Natural killer cell treated with Interleukin-12 subunit alpha and Interleukin-12 subunit beta and Interleukin-15 and Interleukin-18, amount 100 ng/mL, for 72 hours (primary cell): ENCODE data around the gene PPP1R3E. TPM values are rescaled to one million over a fixed set of nuclear protein-coding genes. Genes with fewer than 3 reads are reported as not detected.
A peak's percentile ranks its signal among the peaks of the same experiment; 100 is the strongest.

Source experiments
- ATAC-seq, 2 donors: fragments of 150-1000 bp; cut with Tn5 transposase in 1 of 2; sonication (Bioruptor Pico), chemical (Tn5 transposase) in 1 of 2; 2 replicates each; pipeline ENCODE4 v1.10.0; 2021
- DNase-seq: peaks from one replicate; pipeline ENCODE4 v3.0.0; 2022; ENCODE audit warnings: low spot score
- H3K27ac Mint-ChIP-seq, 2 donors: 1 replicate in 1 of 2; 2 replicates in 1 of 2; pipeline ENCODE4 v1.8.0; 2022; ENCODE audit warnings: mixed read lengths in 2 of 2, mild to moderate bottlenecking in 1 of 2, moderate library complexity in 1 of 2
- H3K27me3 Mint-ChIP-seq, 2 donors: 1 replicate in 1 of 2; 2 replicates in 1 of 2; pipeline ENCODE4 v1.8.0; 2022; ENCODE audit warnings: mixed read lengths in 2 of 2
- H3K36me3 Mint-ChIP-seq: one replicate; pipeline ENCODE4 v1.8.0; 2022; ENCODE audit warnings: mixed read lengths
- H3K4me1 Mint-ChIP-seq, 2 donors: 1 replicate in 1 of 2; 2 replicates in 1 of 2; pipeline ENCODE4 v1.8.0; 2022; ENCODE audit warnings: low read depth in 2 of 2, mixed read lengths in 2 of 2, mild to moderate bottlenecking in 1 of 2
- H3K4me3 Mint-ChIP-seq: one replicate; pipeline ENCODE4 v1.8.0; 2022; ENCODE audit warnings: mixed read lengths
- H3K9me3 Mint-ChIP-seq: 2 replicates; pipeline ENCODE4 v1.8.0; 2022; ENCODE audit warnings: mixed read lengths
- total RNA-seq, 2 donors: library from RNA; stranded (reverse); gene quantifications; one replicate each; pipeline ENCODE4 v1.2.3, GENCODE V29; 2022

PPP1R3E gene
- total RNA-seq, 2 donors from 2014 or later: 12.4 to 18.7 TPM

GRCh38 chr14:23316300-23316699 is 13.6 kb upstream of the PPP1R3E start:
- H3K27ac Mint-ChIP-seq: no peak overlapping the region
- DNase-seq: no peak
- H3K4me3 Mint-ChIP-seq: no peak overlapping the region
- no peaks in the 10 kb centered on the region for H3K9me3 Mint-ChIP-seq
- peaks cover 12 to 14% of the 10 kb centered on the region in 2 donors for H3K4me1 Mint-ChIP-seq
- no peaks in the 10 kb centered on the region for H3K27me3 Mint-ChIP-seq
- peaks cover 9% of the 10 kb centered on the region for H3K36me3 Mint-ChIP-seq
- ATAC-seq: no peak

- Mint-ChIP-seq H3K4me3 (no peak overlapping the region), H3K4me1 (peaks cover 26 to 32% of the 10 kb centered on the region in 2 donors), H3K9me3 (no peaks in the 10 kb centered on the region), H3K27ac (no peak overlapping the region), H3K36me3 (no peaks in the 10 kb centered on the region), H3K27me3 (no peaks in the 10 kb centered on the region)
- DNase-seq (no peak), ATAC-seq (no peak)
These were observed 7.9 kb upstream of the PPP1R3E start for GRCh38 chr14:23310546-23310945.

GRCh38 chr14:23308721-23309445 is 6.2 kb upstream of the PPP1R3E start:
- Mint-ChIP-seq H3K27me3 (no peaks in the 10 kb centered on the region), H3K36me3 (no peaks in the 10 kb centered on the region), H3K27ac (peak overlapping the region in 1 of 2 donors; percentile 60), H3K9me3 (no peaks in the 10 kb centered on the region), H3K4me1 (peaks cover 32% of the 10 kb centered on the region in 2 donors), H3K4me3 (no peak overlapping the region)
- no peak for DNase-seq
- ATAC-seq: no peak

- H3K4me3 Mint-ChIP-seq: peak overlapping the region; percentile 84
- H3K9me3 Mint-ChIP-seq: no peaks in the 10 kb centered on the region
- no peak for ATAC-seq
- no peak for DNase-seq
- H3K27ac Mint-ChIP-seq: peak overlapping the region; percentile 72 to 94
- H3K36me3 Mint-ChIP-seq: no peaks in the 10 kb centered on the region
- no peaks in the 10 kb centered on the region for H3K27me3 Mint-ChIP-seq
- H3K4me1 Mint-ChIP-seq: peaks cover 32 to 35% of the 10 kb centered on the region in 2 donors
These were observed 5.3 kb upstream of the PPP1R3E start for GRCh38 chr14:23307687-23308644.

- peak overlapping the region; percentile 84 for H3K4me3 Mint-ChIP-seq
- no peaks in the 10 kb centered on the region for H3K9me3 Mint-ChIP-seq
- H3K36me3 Mint-ChIP-seq: no peaks in the 10 kb centered on the region
- DNase-seq (no peak), ATAC-seq (no peak)
- peak overlapping the region; percentile 72 to 94 for H3K27ac Mint-ChIP-seq
- peaks cover 32 to 39% of the 10 kb centered on the region in 2 donors for H3K4me1 Mint-ChIP-seq
- no peaks in the 10 kb centered on the region for H3K27me3 Mint-ChIP-seq
These were observed 4.5 kb upstream of the PPP1R3E start for GRCh38 chr14:23307146-23307530.

GRCh38 chr14:23306412-23307145 is 3.9 kb upstream of the PPP1R3E start, which contains the start of gene BCL2L2:
Gene BCL2L2, plus strand, starts transcription at chr14:23306833. Its CDS starts 935 bp downstream, at chr14:23307768.
- no peaks in the 10 kb centered on the region for H3K27me3 Mint-ChIP-seq
- peaks cover 32 to 42% of the 10 kb centered on the region in 2 donors for H3K4me1 Mint-ChIP-seq
- H3K4me3 Mint-ChIP-seq: peak within 1 kb of the TSS; percentile 84
- peak; percentile 34 to 62 for ATAC-seq
- peak within 1 kb of the TSS; percentile 72 to 94 for H3K27ac Mint-ChIP-seq
- H3K36me3 Mint-ChIP-seq: no peaks in the 10 kb centered on the region
- no peaks in the 10 kb centered on the region for H3K9me3 Mint-ChIP-seq
- DNase-seq: peak; percentile 79

- DNase-seq (no peak), ATAC-seq (peak; percentile 20 to 26)
- Mint-ChIP-seq H3K36me3 (no peaks in the 10 kb centered on the region), H3K9me3 (no peaks in the 10 kb centered on the region), H3K4me3 (peak overlapping the region; percentile 99), H3K27me3 (no peaks in the 10 kb centered on the region), H3K27ac (peak overlapping the region; percentile 96 to 97), H3K4me1 (peaks cover 20 to 25% of the 10 kb centered on the region in 2 donors)
These were observed 730 bp downstream of the PPP1R3E start for GRCh38 chr14:23301969-23302289.

- H3K4me1 Mint-ChIP-seq: peaks cover 19 to 25% of the 10 kb centered on the region in 2 donors
- no peaks in the 10 kb centered on the region for H3K9me3 Mint-ChIP-seq
- H3K4me3 Mint-ChIP-seq: peak overlapping the region; percentile 99
- DNase-seq (peak; percentile 99), ATAC-seq (peak; percentile 90 to 91)
- no peaks in the 10 kb centered on the region for H3K36me3 Mint-ChIP-seq
- peak overlapping the region; percentile 96 to 97 for H3K27ac Mint-ChIP-seq
- H3K27me3 Mint-ChIP-seq: no peaks in the 10 kb centered on the region
These were observed 1.2 kb downstream of the PPP1R3E start for GRCh38 chr14:23301288-23301968.

- Mint-ChIP-seq H3K27me3 (no peaks in the 10 kb centered on the region), H3K36me3 (no peaks in the 10 kb centered on the region), H3K4me1 (peaks cover 14 to 23% of the 10 kb centered on the region in 2 donors), H3K4me3 (peak overlapping the region; percentile 99), H3K9me3 (no peaks in the 10 kb centered on the region), H3K27ac (peak overlapping the region; percentile 96 to 97)
- DNase-seq: no peak
- ATAC-seq: no peak
These were observed 1.9 kb downstream of the PPP1R3E start for GRCh38 chr14:23300687-23301223.

GRCh38 chr14:23299986-23300686 is 2.5 kb downstream of the PPP1R3E start:
- ATAC-seq: no peak
- peak overlapping the region; percentile 96 to 97 for H3K27ac Mint-ChIP-seq
- H3K36me3 Mint-ChIP-seq: no peaks in the 10 kb centered on the region
- peaks cover 16 to 20% of the 10 kb centered on the region in 2 donors for H3K4me1 Mint-ChIP-seq
- peak overlapping the region; percentile 99 for H3K4me3 Mint-ChIP-seq
- no peak for DNase-seq
- no peaks in the 10 kb centered on the region for H3K27me3 Mint-ChIP-seq
- H3K9me3 Mint-ChIP-seq: no peaks in the 10 kb centered on the region

GRCh38 chr14:23299211-23299957 is 3.3 kb downstream of the PPP1R3E start:
- no peak for DNase-seq
- Mint-ChIP-seq H3K36me3 (no peaks in the 10 kb centered on the region), H3K4me1 (peaks cover 19% of the 10 kb centered on the region in 2 donors), H3K27me3 (no peaks in the 10 kb centered on the region), H3K4me3 (peak overlapping the region; percentile 99), H3K27ac (peak overlapping the region; percentile 96 to 97), H3K9me3 (no peaks in the 10 kb centered on the region)
- no peak for ATAC-seq
